Measurements from ENCODE around the gene RERE. TPM values are rescaled to one million over a fixed set of nuclear protein-coding genes. Genes with fewer than 3 reads are reported as not detected.
A peak's percentile ranks its signal among the peaks of the same experiment; 100 is the strongest.
"Not testable (repeated sequence)": the region's sequence is repeated elsewhere in the genome, so short reads cannot be mapped to it uniquely, and the experiment has no call there.

The RERE gene
- total and polyA plus RNA-seq, 11 donors, result 53.5 to 236 (median 121) TPM

- DNase-seq, result no peak
- H3K4me1 ChIP-seq, result peaks cover 0 to 20% (median 10%) of the 10 kb centered on the region in 12 donors
- no peak for ATAC-seq
- intact Hi-C loops (cut with DNase I), result loop anchor here in 7 of 10 donors (10.0 kb wide), 5 partner anchors 87 to 857 kb away; no protein-coding TSS in a partner anchor
- H3K9me3 ChIP-seq, result no peaks in the 10 kb centered on the region
- H3K27ac ChIP-seq, result no peak overlapping the region
- WGBS, 4 donors, result 80 to 99% (median 84%) methylated on average over 3 of the region's 3 CpGs
- H3K4me3 ChIP-seq, result no peak overlapping the region
- no peaks in the 10 kb centered on the region for H3K27me3 ChIP-seq
- no peaks in the 10 kb centered on the region for H3K36me3 ChIP-seq
- TF ChIP-seq POLR2A (IDR thresholded peaks at IDR 0.05) (no peak), CTCF (IDR thresholded peaks at IDR 0.05) (no peak)
These were observed 24.0 kb upstream of the RERE start for GRCh38 chr1:8841395-8841794.

- no peaks in the 10 kb centered on the region for H3K27me3 ChIP-seq
- ATAC-seq (no peak), DNase-seq (no peak)
- H3K4me1 ChIP-seq, result peaks cover 0 to 10% (median 9%) of the 10 kb centered on the region in 12 donors
- no peak overlapping the region for H3K4me3 ChIP-seq
- H3K36me3 ChIP-seq, result no peaks in the 10 kb centered on the region
- intact Hi-C loops (cut with DNase I), result loop anchor here in 7 of 10 donors (10.0 kb wide), 5 partner anchors 85 to 855 kb away; no protein-coding TSS in a partner anchor
- no peak overlapping the region for H3K27ac ChIP-seq
- 90 to 96% (median 92%) methylated on average over 7 of the region's 7 CpGs for WGBS, 4 donors
- H3K9me3 ChIP-seq, result no peaks in the 10 kb centered on the region
- no peak for TF ChIP-seq CTCF (IDR thresholded peaks at IDR 0.05)
- no peak for TF ChIP-seq POLR2A (IDR thresholded peaks at IDR 0.05)
These were observed 22.6 kb upstream of the RERE start for GRCh38 chr1:8839990-8840389.

- no peak for ATAC-seq
- H3K4me1 ChIP-seq, result no peaks in the 10 kb centered on the region
- DNase-seq, result no peak
- H3K9me3 ChIP-seq, result no peaks in the 10 kb centered on the region
- no peak overlapping the region for H3K4me3 ChIP-seq
- WGBS, 4 donors, result 85 to 88% (median 87%) methylated on average over 14 of the region's 14 CpGs
- H3K36me3 ChIP-seq, result no peaks in the 10 kb centered on the region
- no peak for TF ChIP-seq POLR2A (IDR thresholded peaks at IDR 0.05)
- no peak for TF ChIP-seq CTCF (IDR thresholded peaks at IDR 0.05)
- H3K27ac ChIP-seq, result no peak overlapping the region
- intact Hi-C loops (cut with DNase I), result no loop called here
- H3K27me3 ChIP-seq, result no peaks in the 10 kb centered on the region
These were observed 18.7 kb upstream of the RERE start for GRCh38 chr1:8835941-8836643.

- H3K36me3 ChIP-seq, result no peaks in the 10 kb centered on the region
- no peak overlapping the region for H3K27ac ChIP-seq
- H3K4me3 ChIP-seq, result no peak overlapping the region
- no peak for ATAC-seq
- TF ChIP-seq POLR2A (IDR thresholded peaks at IDR 0.05) (no peak), CTCF (IDR thresholded peaks at IDR 0.05) (peak in 6 of 12 donors; percentile 13 to 36 (median 25))
- intact Hi-C loops (cut with DNase I), result no loop called here
- WGBS, 4 donors, result 61 to 67% (median 62%) methylated on average over 4 of the region's 4 CpGs
- no peak for DNase-seq
- H3K4me1 ChIP-seq, result peaks cover 0 to 4% (median 0%) of the 10 kb centered on the region in 12 donors
- H3K27me3 ChIP-seq, result no peaks in the 10 kb centered on the region
- no peaks in the 10 kb centered on the region for H3K9me3 ChIP-seq
These were observed 13.9 kb upstream of the RERE start for GRCh38 chr1:8831340-8831739.

GRCh38 chr1:8830732-8831131 lies 13.3 kb upstream of the RERE start:
- intact Hi-C loops (cut with DNase I); H3K9me3 ChIP-seq; H3K36me3 ChIP-seq; H3K27me3 ChIP-seq; H3K27ac ChIP-seq; H3K4me1 ChIP-seq; H3K4me3 ChIP-seq; ATAC-seq; DNase-seq: not testable (repeated sequence)
- WGBS, 4 donors, result 87 to 92% (median 92%) methylated on average over 10 of the region's 10 CpGs

Measured in heart left ventricle (tissue), 16 donors.